Gastrocnemius medialis (tissue), 4 donors: ENCODE measurements around the gene TTC39B. TPM values are rescaled to one million over a fixed set of nuclear protein-coding genes. Genes with fewer than 3 reads are reported as not detected.

Experiments
- ATAC-seq, 2 donors: fragments of 150-250 bp; one replicate each; pipeline ENCODE4 v1.9.1; 2016
- DNase-seq, 2 donors: peaks; one replicate each; pipeline ENCODE4 v3.0.0-alpha.2; 2019
- H3K27ac ChIP-seq, 4 donors: fragments of 200-600 bp; sonication (generic); 1 replicate in 1 of 4; 2 replicates in 3 of 4; pipeline ENCODE4 v1.5.1; 2016 to 2018; ENCODE audit warnings: mild to moderate bottlenecking in 2 of 4, moderate library complexity in 1 of 4
- H3K27me3 ChIP-seq, 3 donors: fragments of 200-600 bp; sonication (generic) in 2 of 3; 1 replicate in 1 of 3; 2 replicates in 2 of 3; pipeline versions ENCODE4 v1.5.1 to v1.6.0; 2016 to 2019; ENCODE audit warnings: mild to moderate bottlenecking in 1 of 3, moderate library complexity in 1 of 3
- H3K36me3 ChIP-seq, 2 donors: fragments of 200-600 bp; sonication (generic) in 1 of 2; one replicate each; pipeline ENCODE4 v1.5.1; 2017 to 2018
- H3K4me1 ChIP-seq, 2 donors: fragments of 200-600 bp; sonication (generic) in 1 of 2; one replicate each; pipeline ENCODE4 v1.5.1; 2016 to 2017; ENCODE audit warnings: mild to moderate bottlenecking in 2 of 2
- H3K4me3 ChIP-seq, 4 donors: fragments of 200-600 bp; sonication (generic) in 3 of 4; 1 replicate in 1 of 4; 2 replicates in 3 of 4; pipeline ENCODE4 v1.5.1; 2016 to 2019; ENCODE audit warnings: mild to moderate bottlenecking in 2 of 4
- H3K9me3 ChIP-seq, 3 donors: fragments of 200-600 bp; sonication (generic) in 2 of 3; 1 replicate in 1 of 3; 2 replicates in 2 of 3; pipeline ENCODE4 v1.5.1; 2016 to 2019
- POLR2A ChIP-seq, 2 donors: fragments of 450-650 bp; IDR thresholded peaks; one replicate each; pipeline ENCODE4 v1.6.1; 2017; ENCODE audit warnings: antibody characterized with exemption in 2 of 2, mild to moderate bottlenecking in 2 of 2, moderate library complexity in 2 of 2
- in situ Hi-C, 4 donors: fragments of 200-750 bp; cut with MboI; loops; one replicate each; pipeline versions ENCODE4 v1.15.0 to v1.8.0; 2017; ENCODE audit warnings: low sequenced_read_pairs in 4 of 4
- intact Hi-C: fragments of 100-400 bp; cut with DNase I; formaldehyde crosslinking; loops from one replicate; pipeline ENCODE4 v1.15.1; 2023; ENCODE audit warnings: low total_unique reads
- total RNA-seq, 4 donors: library from RNA; depleted of rRNA; stranded (reverse); fragments of >200 nt; gene quantifications; one replicate each; pipeline versions ENCODE4 v1.1.0 to v1.2.3, GENCODE V29; 2016
- TF ChIP-seq, protein P1 (sequence below), 5 experiments: fragments of 450-650 bp in 3 of 5; fragments of 200-600 bp in 2 of 5; sonication (generic) in 2 of 5; IDR thresholded peaks in 4 of 5; conservative IDR thresholded peaks in 1 of 5; 1 replicate in 4 of 5; 2 replicates in 1 of 5; pipeline ENCODE4 v1.5.1; 2016 to 2019; ENCODE audit warnings: antibody characterized with exemption in 5 of 5, mild to moderate bottlenecking in 3 of 5, moderate library complexity in 3 of 5

Gene TTC39B
- total RNA-seq, 4 donors from 2014 or later: 1.8 to 6.9 (median 3.8) TPM

DNA sequence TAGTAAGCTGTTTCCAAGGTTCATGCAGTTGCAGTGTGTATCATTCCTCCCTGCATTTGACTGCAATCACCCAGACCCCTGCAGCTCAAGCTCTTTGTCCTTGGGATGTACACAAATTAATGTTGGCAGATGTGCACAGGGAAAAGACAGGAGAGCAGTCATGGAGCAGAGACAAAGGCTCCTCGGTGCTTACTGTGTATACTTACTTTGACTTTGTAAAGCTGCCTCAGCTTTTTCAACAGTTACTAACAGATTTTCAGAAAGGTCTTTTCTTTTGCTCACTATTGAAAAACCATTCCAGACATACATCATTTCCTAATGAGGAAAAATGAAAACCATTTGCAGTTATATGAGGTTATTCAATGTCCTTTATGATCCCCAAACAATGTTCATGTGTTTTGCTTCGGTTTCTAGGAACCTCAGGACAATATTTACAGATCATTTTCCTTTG, 124.9 kb downstream of the TTC39B start:
- in situ Hi-C loops: no loop called here

DNA sequence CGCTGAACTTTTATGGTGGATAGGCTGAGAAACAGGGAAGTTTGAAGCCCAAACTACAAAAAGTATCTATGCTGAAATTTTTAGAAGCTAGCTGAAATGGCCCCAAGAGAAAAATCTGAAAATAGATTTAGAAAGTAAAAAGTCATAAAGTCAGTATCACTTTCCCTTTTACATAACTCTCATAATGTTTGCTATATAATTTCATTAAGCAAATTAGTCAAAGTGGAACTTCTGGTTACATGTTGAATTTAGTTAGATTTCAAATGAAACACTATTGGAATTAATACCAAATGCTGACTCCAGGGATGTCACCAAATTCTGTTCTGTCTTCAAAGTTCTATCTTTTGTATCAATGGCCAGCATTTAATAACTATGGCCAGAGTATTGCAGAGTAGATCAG, 126.9 kb downstream of the TTC39B start:
- no peaks in the 10 kb centered on the region for H3K9me3 ChIP-seq
- no peak for TF ChIP-seq POLR2A (IDR thresholded peaks at IDR 0.05)
- TF ChIP-seq, protein P1, sequence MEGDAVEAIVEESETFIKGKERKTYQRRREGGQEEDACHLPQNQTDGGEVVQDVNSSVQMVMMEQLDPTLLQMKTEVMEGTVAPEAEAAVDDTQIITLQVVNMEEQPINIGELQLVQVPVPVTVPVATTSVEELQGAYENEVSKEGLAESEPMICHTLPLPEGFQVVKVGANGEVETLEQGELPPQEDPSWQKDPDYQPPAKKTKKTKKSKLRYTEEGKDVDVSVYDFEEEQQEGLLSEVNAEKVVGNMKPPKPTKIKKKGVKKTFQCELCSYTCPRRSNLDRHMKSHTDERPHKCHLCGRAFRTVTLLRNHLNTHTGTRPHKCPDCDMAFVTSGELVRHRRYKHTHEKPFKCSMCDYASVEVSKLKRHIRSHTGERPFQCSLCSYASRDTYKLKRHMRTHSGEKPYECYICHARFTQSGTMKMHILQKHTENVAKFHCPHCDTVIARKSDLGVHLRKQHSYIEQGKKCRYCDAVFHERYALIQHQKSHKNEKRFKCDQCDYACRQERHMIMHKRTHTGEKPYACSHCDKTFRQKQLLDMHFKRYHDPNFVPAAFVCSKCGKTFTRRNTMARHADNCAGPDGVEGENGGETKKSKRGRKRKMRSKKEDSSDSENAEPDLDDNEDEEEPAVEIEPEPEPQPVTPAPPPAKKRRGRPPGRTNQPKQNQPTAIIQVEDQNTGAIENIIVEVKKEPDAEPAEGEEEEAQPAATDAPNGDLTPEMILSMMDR (IDR thresholded peaks at IDR 0.05 in 4 of 5, conservative IDR thresholded peaks at IDR 0.05 in 1 of 5): no peak
- no peaks in the 10 kb centered on the region for H3K4me1 ChIP-seq
- no peak for DNase-seq
- no peak overlapping the region for H3K27ac ChIP-seq
- H3K36me3 ChIP-seq: no peaks in the 10 kb centered on the region
- no peak overlapping the region for H3K4me3 ChIP-seq
- in situ Hi-C loops (no loop called here), intact Hi-C loops (no loop called here)
- no peaks in the 10 kb centered on the region for H3K27me3 ChIP-seq
- no peak for ATAC-seq

More for the DNA sequence above, 124.9 kb downstream of the TTC39B start:
- TF ChIP-seq, protein P1 (IDR thresholded peaks at IDR 0.05 in 4 of 5, conservative IDR thresholded peaks at IDR 0.05 in 1 of 5): no peak
- TF ChIP-seq POLR2A (IDR thresholded peaks at IDR 0.05): no peak
- Histone ChIP-seq H3K36me3 (peaks cover 0 to 10% of the 10 kb centered on the region in 2 donors), H3K9me3 (no peaks in the 10 kb centered on the region), H3K4me3 (no peak overlapping the region), H3K27me3 (no peaks in the 10 kb centered on the region), H3K4me1 (no peaks in the 10 kb centered on the region), H3K27ac (no peak overlapping the region)
- intact Hi-C loops: no loop called here
- ATAC-seq: no peak
- DNase-seq: no peak

DNA sequence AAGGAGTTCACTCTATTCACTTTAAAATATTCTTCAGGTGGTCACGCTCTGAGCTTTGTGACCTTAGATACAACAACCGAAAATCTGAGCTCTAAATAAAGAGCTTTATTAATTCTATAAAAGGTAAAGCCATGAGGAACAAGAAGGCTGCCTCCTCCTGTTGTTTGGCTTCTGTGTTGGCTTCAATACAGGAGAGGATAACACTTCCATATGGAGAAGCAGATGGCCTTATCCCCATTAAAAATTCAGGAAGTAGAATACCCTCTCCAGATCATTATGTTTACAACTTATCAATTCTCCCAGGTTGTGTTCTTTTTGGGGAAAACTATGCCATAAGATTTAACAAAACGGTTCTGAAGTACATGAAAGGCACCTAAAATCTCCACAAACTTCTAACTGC, 128.4 kb downstream of the TTC39B start:
- Histone ChIP-seq H3K27me3 (no peaks in the 10 kb centered on the region), H3K27ac (no peak overlapping the region), H3K9me3 (no peaks in the 10 kb centered on the region), H3K4me3 (no peak overlapping the region), H3K4me1 (no peaks in the 10 kb centered on the region), H3K36me3 (no peaks in the 10 kb centered on the region)
- TF ChIP-seq POLR2A (IDR thresholded peaks at IDR 0.05): no peak
- TF ChIP-seq, protein P1 (IDR thresholded peaks at IDR 0.05 in 4 of 5, conservative IDR thresholded peaks at IDR 0.05 in 1 of 5): no peak
- in situ Hi-C loops (no loop called here), intact Hi-C loops (no loop called here)
- no peak for DNase-seq
- no peak for ATAC-seq

DNA sequence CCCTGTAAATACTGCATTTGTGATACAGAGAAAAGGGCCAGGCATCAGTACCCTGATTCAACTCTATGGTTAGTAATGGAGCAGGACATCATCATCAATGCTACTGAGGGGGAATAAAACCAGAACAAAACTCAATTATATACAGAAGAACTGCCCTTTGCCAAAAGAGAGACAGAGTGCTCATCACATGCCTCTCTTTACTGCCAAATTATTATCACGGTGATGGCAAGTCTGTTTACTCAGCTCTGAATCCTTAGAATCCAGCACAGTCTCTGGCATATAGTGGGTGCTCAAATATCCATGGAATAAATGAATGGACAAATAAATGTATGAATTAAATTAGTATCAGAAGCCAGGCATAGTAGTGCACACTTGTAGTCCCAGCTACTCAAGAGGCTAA, 130.2 kb downstream of the TTC39B start:
- Histone ChIP-seq H3K27me3 (no peaks in the 10 kb centered on the region), H3K4me1 (no peaks in the 10 kb centered on the region), H3K36me3 (no peaks in the 10 kb centered on the region), H3K9me3 (no peaks in the 10 kb centered on the region), H3K27ac (no peak overlapping the region), H3K4me3 (no peak overlapping the region)
- TF ChIP-seq, protein P1 (IDR thresholded peaks at IDR 0.05 in 4 of 5, conservative IDR thresholded peaks at IDR 0.05 in 1 of 5): no peak
- TF ChIP-seq POLR2A (IDR thresholded peaks at IDR 0.05): no peak
- no peak for ATAC-seq
- in situ Hi-C loops: no loop called here
- intact Hi-C loops: no loop called here
- DNase-seq: no peak

DNA sequence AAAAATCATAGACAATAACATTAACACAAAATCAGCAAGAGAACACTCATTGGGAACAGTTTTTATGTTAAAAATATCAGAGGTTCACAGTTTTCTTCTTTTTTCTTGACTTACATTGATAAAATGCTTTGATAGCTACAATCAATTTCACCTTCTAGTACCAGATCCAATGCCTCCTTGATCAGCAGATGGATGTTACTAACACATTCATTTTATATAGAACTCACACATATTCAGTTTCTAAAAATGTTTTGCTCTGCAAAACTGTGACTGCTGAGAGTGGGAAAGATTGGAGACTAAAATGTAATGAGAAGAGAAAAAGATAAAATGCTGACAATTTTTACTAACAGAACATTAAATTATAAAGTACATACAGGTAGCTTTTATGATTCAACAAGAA, 143.1 kb downstream of the TTC39B start:
- no peak for ATAC-seq
- no peak for DNase-seq
- H3K27me3 ChIP-seq: no peaks in the 10 kb centered on the region
- no peaks in the 10 kb centered on the region for H3K36me3 ChIP-seq
- TF ChIP-seq POLR2A (IDR thresholded peaks at IDR 0.05): no peak
- TF ChIP-seq, protein P1 (IDR thresholded peaks at IDR 0.05 in 4 of 5, conservative IDR thresholded peaks at IDR 0.05 in 1 of 5): no peak
- H3K4me3 ChIP-seq: no peak overlapping the region
- no peak overlapping the region for H3K27ac ChIP-seq
- in situ Hi-C loops: no loop called here
- H3K9me3 ChIP-seq: no peaks in the 10 kb centered on the region
- no peaks in the 10 kb centered on the region for H3K4me1 ChIP-seq
- intact Hi-C loops: no loop called here
